Smooth muscle cell of the pulmonary artery (primary cell): ENCODE data around the gene NUDT15. TPM values are rescaled to one million over a fixed set of nuclear protein-coding genes. Genes with fewer than 3 reads are reported as not detected.

Experiments used
- total RNA-seq: library from RNA; depleted of rRNA; stranded (reverse); fragments of >200 nt; gene quantifications from 2 replicates; pipeline ENCODE4 v1.2.3, GENCODE V29; 2014

The NUDT15 gene
- total RNA-seq = 11.8 and 13.7 TPM in 2 replicates

DNA sequence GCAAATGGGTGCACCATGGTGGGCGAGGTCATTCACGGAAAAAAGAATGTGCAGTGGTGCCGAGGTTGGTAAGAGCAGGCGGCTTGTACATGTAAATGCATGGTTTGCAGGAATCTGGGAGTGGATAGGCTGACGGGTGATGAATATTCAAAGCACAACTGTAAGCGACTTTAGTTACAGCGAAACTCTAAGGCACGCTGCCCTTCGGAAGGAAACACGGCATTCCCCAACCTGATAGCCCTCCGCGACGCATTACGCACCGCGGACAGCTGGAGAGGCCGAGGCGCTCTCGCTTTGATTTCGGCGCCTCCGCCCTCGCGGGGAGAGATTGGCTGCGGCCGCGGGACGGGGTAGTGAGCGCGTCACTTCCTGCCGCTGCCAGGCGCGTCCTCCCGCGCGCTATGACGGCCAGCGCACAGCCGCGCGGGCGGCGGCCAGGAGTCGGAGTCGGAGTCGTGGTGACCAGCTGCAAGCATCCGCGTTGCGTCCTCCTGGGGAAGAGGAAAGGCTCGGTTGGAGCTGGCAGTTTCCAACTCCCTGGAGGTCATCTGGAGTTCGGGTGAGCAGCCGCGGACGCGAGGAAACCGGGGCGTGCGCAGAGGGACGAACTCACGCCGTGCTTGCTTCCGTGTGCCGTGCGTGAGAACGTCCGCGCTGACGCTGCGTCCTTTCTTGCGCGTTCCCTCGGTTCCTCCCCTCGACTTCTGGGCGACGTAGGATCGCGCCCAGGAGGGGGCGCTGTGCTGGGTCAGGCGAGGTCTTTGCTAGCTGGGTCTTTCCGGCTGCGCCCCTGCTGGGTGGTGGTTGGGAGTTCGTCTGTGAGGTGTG lies at the start of gene NUDT15:
TSS of gene NUDT15 (plus strand) at position 381 of the 828 bp plus-strand sequence. CDS start at position 402, 21 bp downstream.

GRCh38 chr13:48001114-48001881 lies 36.2 kb upstream of the NUDT15 start, which contains the start of gene SUCLA2:
Gene SUCLA2, minus strand, starts transcription at chr13:48001273. Its CDS starts 4 bp downstream, at chr13:48001269.

GRCh38 chr13:48094781-48095502 lies 57.4 kb downstream of the NUDT15 start, which contains the start of gene MED4:
Gene MED4, minus strand, starts transcription at chr13:48095104. Its CDS starts 26 bp downstream, at chr13:48095078.

Other genes starting within 250 kb of the NUDT15 start
- gene SUCLA2, start 36.5 kb upstream of the NUDT15 start, total RNA-seq = 38.1 and 53.3 TPM in 2 replicates
- gene MED4, start 57.4 kb downstream of the NUDT15 start, total RNA-seq = 24.3 and 26.7 TPM in 2 replicates
- 256 and 340 TPM in 2 replicates for gene ITM2B, start 195.5 kb downstream of the NUDT15 start, total RNA-seq